Activated T-helper 17 cell treated with anti-CD3 and anti-CD28 coated beads, Interleukin-2, amount 50 U/mL, for 72 hours (primary cell): ENCODE data around the gene TP63. TPM values are rescaled to one million over a fixed set of nuclear protein-coding genes. Genes with fewer than 3 reads are reported as not detected.
"Not testable (repeated sequence)": the region's sequence is repeated elsewhere in the genome, so short reads cannot be mapped to it uniquely, and the experiment has no call there.

Experiments used
- ATAC-seq: fragments of 150-1000 bp; cut with Tn5 transposase; replicated peaks from 2 replicates; pipeline ENCODE4 v1.10.0; 2021; ENCODE audit warnings: mild to moderate bottlenecking, moderate library complexity
- H3K27ac Mint-ChIP-seq: one replicate; pipeline ENCODE4 v1.8.0; 2022; ENCODE audit warnings: mixed read lengths
- H3K27me3 Mint-ChIP-seq: one replicate; pipeline ENCODE4 v1.8.0; 2022; ENCODE audit warnings: mixed read lengths
- H3K36me3 Mint-ChIP-seq: one replicate; pipeline ENCODE4 v1.8.0; 2022; ENCODE audit warnings: low read depth, mild to moderate bottlenecking, mixed read lengths
- H3K4me1 Mint-ChIP-seq: one replicate; pipeline ENCODE4 v1.8.0; 2022; ENCODE audit warnings: mixed read lengths
- H3K4me3 Mint-ChIP-seq: one replicate; pipeline ENCODE4 v1.8.0; 2022; ENCODE audit warnings: mild to moderate bottlenecking, mixed read lengths
- H3K9me3 Mint-ChIP-seq: one replicate; pipeline ENCODE4 v1.8.0; 2022; ENCODE audit warnings: mixed read lengths
- total RNA-seq, 2 donors: library from RNA; stranded (reverse); gene quantifications; one replicate each; pipeline ENCODE4 v1.2.3, GENCODE V29; 2022

Gene TP63
- total RNA-seq, result under 1 TPM; 0.76 to 0.98 TPM

DNA sequence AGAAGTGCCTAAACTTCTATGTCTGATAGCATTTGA is at the start of gene TP63:
TSS of gene TP63 (plus strand) at position 17 of the 36 bp plus-strand sequence. CDS start 127 bp downstream, outside the sequence.
- no peak for ATAC-seq
- Mint-ChIP-seq H3K4me3 (peak within 1 kb of the TSS; percentile 58), H3K36me3 (no peaks in the 10 kb centered on the region), H3K27me3 (no peaks in the 10 kb centered on the region), H3K4me1 (peaks cover 11% of the 10 kb centered on the region), H3K9me3 (no peaks in the 10 kb centered on the region), H3K27ac (peak within 1 kb of the TSS; percentile 67)

DNA sequence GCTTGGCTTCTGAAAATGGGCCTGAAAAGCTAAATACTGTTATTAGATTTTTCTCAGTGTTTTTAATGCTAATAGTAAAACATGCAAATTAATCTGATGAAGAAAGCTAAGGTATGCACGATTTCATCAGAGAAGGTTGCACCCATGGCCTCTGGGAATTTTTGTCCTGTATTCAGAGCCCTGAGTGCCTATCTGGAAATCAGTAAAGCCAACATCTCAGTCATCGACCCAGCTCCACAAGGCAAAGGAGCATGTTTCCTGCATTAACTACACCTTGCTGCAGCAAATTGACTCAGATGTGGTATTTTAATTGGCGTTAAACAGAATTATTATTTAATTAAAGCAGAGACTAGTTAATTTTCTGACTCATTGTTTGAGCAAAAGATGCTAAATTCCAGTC is 49.0 kb upstream of the TP63 start:
- Mint-ChIP-seq H3K9me3 (peaks cover 9% of the 10 kb centered on the region), H3K27ac (no peak overlapping the region), H3K27me3 (peaks cover 4% of the 10 kb centered on the region), H3K4me3 (no peak overlapping the region), H3K4me1 (peaks cover 8% of the 10 kb centered on the region), H3K36me3 (no peaks in the 10 kb centered on the region)
- no peak for ATAC-seq

DNA sequence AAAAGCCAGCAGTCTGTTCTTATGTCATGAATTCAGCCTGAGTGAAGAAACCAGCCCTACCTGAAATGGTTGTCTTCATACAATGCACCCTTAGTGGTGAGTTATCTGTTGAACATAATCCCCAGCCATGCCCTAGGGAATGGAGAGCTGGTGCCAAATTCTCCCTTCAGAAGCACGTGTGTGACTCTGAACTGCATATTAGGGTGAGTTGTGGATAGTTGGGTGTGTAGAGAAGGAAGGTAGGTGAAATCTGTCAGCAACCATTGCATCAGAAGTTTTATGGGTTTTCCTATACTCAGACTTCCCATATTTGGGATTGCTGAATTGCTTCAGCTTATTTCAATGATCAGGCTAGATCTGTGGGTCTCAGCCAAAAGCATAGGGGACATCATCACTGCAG is 46.5 kb upstream of the TP63 start:
- no peak for ATAC-seq
- peaks cover 4% of the 10 kb centered on the region for H3K27me3 Mint-ChIP-seq
- peaks cover 4% of the 10 kb centered on the region for H3K9me3 Mint-ChIP-seq
- H3K36me3 Mint-ChIP-seq, result no peaks in the 10 kb centered on the region
- H3K27ac Mint-ChIP-seq, result no peak overlapping the region
- no peak overlapping the region for H3K4me3 Mint-ChIP-seq
- peaks cover 10% of the 10 kb centered on the region for H3K4me1 Mint-ChIP-seq

- peaks cover 4% of the 10 kb centered on the region for H3K9me3 Mint-ChIP-seq
- H3K27ac Mint-ChIP-seq, result peak overlapping the region; percentile 75
- H3K36me3 Mint-ChIP-seq, result no peaks in the 10 kb centered on the region
- peaks cover 10% of the 10 kb centered on the region for H3K4me1 Mint-ChIP-seq
- H3K4me3 Mint-ChIP-seq, result peak overlapping the region; percentile 21
- peaks cover 4% of the 10 kb centered on the region for H3K27me3 Mint-ChIP-seq
- ATAC-seq, result peak; percentile 97
These were observed 44.1 kb upstream of the TP63 start for GRCh38 chr3:189586941-189587663.

GRCh38 chr3:189587664-189588040 is 43.5 kb upstream of the TP63 start:
- Mint-ChIP-seq H3K27me3 (peaks cover 4% of the 10 kb centered on the region), H3K4me3 (no peak overlapping the region), H3K4me1 (peaks cover 10% of the 10 kb centered on the region), H3K36me3 (no peaks in the 10 kb centered on the region), H3K9me3 (peaks cover 4% of the 10 kb centered on the region), H3K27ac (peak overlapping the region; percentile 75)
- ATAC-seq, result no peak

DNA sequence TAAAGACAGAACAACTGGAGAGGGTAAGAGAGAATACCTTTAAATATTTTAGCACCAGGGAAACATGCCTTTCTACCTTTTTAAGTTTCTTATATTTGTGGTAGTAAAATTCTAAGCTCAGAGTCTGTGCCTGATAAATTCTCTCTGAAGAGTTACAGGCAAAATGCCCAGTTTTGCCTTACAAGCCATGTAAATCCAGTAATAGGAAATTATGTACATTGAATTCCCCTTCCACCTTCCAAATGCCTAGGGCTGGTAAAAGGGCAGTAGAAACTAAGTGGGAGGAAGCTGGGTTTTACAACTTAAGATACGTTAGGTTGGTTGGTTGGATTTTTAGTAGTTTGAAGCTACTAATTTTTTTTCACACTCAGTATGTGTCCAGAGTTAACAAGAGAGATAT is 43.1 kb upstream of the TP63 start:
- ATAC-seq, result no peak
- Mint-ChIP-seq H3K4me1 (peaks cover 10% of the 10 kb centered on the region), H3K4me3 (no peak overlapping the region), H3K36me3 (no peaks in the 10 kb centered on the region), H3K9me3 (peaks cover 4% of the 10 kb centered on the region), H3K27me3 (peaks cover 4% of the 10 kb centered on the region), H3K27ac (no peak overlapping the region)

DNA sequence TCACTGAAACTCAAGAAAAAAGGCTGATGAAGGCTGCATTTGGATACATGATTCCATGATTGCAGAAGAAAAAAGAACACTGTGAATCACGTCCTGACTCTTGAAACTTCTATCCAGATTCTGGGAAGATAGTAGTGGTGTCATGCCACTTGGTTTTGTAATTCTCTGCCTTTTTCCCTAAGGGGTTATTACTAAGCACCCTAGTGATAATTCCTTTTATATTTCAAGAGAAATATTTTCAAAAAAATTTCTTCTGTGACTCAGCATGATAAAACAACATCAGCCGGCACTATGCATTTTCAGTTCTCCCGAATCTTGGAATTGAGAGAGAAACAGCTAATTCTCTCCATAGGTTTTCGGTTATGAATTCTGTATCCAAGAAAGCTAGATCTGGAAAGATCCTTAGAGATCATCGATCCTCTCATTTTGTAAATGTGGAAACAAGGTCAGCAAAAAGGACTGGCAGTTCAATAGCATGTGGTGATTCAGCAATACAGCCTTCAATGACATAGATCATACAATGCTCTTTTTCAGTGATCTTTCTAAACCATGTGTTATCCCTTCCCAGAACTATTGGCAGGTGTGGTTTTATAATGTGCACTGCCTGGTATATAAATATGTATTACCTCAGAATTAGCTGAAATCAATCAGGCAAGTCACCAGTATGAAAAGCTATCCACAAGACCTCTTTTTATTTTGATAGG is 42.6 kb upstream of the TP63 start:
- Mint-ChIP-seq H3K27me3 (peaks cover 4% of the 10 kb centered on the region), H3K4me3 (no peak overlapping the region), H3K27ac (no peak overlapping the region), H3K36me3 (no peaks in the 10 kb centered on the region), H3K9me3 (peaks cover 4% of the 10 kb centered on the region), H3K4me1 (peaks cover 10% of the 10 kb centered on the region)
- ATAC-seq, result no peak

DNA sequence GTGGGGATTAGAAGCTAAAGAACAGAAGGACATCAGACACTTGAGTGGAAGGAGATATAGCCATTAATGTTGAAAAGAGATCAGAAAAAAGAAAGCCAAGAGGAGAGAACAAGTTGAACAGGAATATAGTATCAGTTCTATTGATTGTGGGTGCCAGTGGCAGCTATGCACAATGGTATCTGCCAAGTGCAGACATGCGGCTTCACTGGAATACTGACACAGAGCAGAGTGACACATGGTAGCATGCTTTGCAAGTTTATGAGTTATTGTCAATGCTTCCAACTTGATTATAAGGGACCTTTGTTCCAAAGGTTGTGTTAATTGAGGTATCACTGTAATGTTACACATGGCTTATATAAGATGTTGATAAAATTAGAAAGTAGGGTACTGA is 42.0 kb upstream of the TP63 start:
- peaks cover 10% of the 10 kb centered on the region for H3K4me1 Mint-ChIP-seq
- H3K36me3 Mint-ChIP-seq, result no peaks in the 10 kb centered on the region
- peaks cover 4% of the 10 kb centered on the region for H3K27me3 Mint-ChIP-seq
- no peak overlapping the region for H3K4me3 Mint-ChIP-seq
- H3K27ac Mint-ChIP-seq, result no peak overlapping the region
- H3K9me3 Mint-ChIP-seq, result peaks cover 4% of the 10 kb centered on the region
- ATAC-seq, result no peak

DNA sequence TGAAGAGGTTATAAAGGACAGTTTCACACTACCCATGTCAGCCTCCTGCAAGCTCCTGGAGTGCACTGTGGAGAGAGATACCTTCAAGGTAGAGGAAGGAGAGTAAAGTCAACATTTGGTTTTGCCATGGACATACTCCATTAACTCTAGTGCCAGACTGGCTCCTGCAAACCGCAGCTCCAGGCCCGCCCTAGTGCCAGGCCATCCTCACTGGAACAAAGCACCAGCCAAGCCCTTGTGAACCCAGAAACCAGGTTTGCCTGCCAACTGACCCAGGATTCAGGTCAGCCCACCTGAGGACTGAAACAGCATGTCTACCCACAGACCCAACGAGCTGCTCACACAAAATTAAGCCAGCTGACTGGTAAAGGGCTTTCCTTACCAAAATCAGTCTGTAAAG is 41.0 kb upstream of the TP63 start:
- H3K27me3 Mint-ChIP-seq, result peaks cover 4% of the 10 kb centered on the region
- no peak for ATAC-seq
- H3K4me1 Mint-ChIP-seq, result peaks cover 10% of the 10 kb centered on the region
- H3K36me3 Mint-ChIP-seq, result no peaks in the 10 kb centered on the region
- peaks cover 4% of the 10 kb centered on the region for H3K9me3 Mint-ChIP-seq
- H3K27ac Mint-ChIP-seq, result no peak overlapping the region
- H3K4me3 Mint-ChIP-seq, result no peak overlapping the region

DNA sequence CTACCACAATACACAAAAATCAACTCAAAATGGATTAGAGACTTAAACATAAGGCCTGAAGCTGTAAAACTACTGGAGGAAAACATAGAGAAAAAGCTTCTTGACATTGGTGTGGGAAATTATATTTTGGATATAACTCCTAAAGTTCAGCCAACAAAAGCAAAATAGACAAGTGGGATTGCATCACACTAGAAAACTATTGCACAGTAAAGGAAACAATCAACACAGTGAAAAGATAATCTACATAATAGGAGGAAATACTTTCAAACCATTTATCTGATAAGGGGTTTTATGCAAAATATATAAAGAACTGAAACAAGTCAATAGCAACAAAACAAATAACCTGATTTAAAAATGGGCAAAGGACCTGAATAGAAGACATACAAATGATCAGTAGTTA is 37.6 kb upstream of the TP63 start:
- Mint-ChIP-seq H3K27me3 (no peaks in the 10 kb centered on the region), H3K9me3 (no peaks in the 10 kb centered on the region), H3K27ac (no peak overlapping the region), H3K4me3 (no peak overlapping the region), H3K36me3 (no peaks in the 10 kb centered on the region), H3K4me1 (no peaks in the 10 kb centered on the region)
- no peak for ATAC-seq

GRCh38 chr3:189596078-189596979 is 34.9 kb upstream of the TP63 start:
- not testable (repeated sequence) for H3K36me3 Mint-ChIP-seq, ATAC-seq, H3K27me3 Mint-ChIP-seq, H3K9me3 Mint-ChIP-seq, H3K4me1 Mint-ChIP-seq, H3K4me3 Mint-ChIP-seq, H3K27ac Mint-ChIP-seq

DNA sequence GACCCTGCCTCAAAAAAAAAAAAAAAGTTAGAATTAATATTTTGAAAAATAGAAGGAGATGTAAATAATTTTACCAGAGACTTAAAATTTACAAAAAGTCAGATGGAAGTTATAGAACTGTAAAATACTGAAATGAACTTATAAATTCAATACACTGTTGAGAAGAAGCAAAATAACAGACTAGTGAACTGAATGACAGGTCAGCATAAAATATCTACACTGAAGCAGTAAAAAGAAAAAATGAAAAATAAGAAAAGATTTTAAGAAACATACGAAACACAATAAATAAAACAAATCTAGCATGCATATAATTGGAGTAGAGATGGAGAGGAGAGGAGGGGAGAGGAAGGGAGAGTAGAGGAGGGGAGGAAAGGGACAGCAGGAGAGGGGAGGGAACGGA is 33.3 kb upstream of the TP63 start:
- H3K27ac Mint-ChIP-seq, result no peak overlapping the region
- no peak for ATAC-seq
- H3K36me3 Mint-ChIP-seq, result no peaks in the 10 kb centered on the region
- no peaks in the 10 kb centered on the region for H3K9me3 Mint-ChIP-seq
- H3K27me3 Mint-ChIP-seq, result no peaks in the 10 kb centered on the region
- no peak overlapping the region for H3K4me3 Mint-ChIP-seq
- no peaks in the 10 kb centered on the region for H3K4me1 Mint-ChIP-seq

GRCh38 chr3:189598530-189599225 is 32.5 kb upstream of the TP63 start:
- no peak for ATAC-seq
- Mint-ChIP-seq H3K27ac (no peak overlapping the region), H3K36me3 (no peaks in the 10 kb centered on the region), H3K4me1 (no peaks in the 10 kb centered on the region), H3K27me3 (no peaks in the 10 kb centered on the region), H3K9me3 (no peaks in the 10 kb centered on the region), H3K4me3 (no peak overlapping the region)

DNA sequence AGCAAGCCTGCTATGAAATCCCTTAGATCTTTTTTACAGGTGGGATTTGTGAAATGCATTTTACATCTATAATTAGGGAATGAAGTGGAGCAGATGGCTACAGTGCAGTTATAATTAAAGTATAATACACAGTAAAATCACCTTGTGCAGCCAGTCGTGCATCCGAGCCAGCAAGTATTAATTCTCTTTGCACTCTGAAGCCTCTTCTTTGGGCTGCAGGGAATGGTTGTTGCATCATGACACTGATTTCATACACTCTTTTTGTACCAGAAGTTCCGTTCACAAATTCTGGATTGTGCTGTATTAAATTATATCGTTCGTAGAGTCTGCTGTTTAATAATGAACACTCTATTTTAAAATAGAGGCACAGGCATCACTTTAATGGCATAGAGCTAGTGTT is 28.7 kb upstream of the TP63 start:
- H3K4me3 Mint-ChIP-seq, result no peak overlapping the region
- no peaks in the 10 kb centered on the region for H3K4me1 Mint-ChIP-seq
- ATAC-seq, result no peak

DNA sequence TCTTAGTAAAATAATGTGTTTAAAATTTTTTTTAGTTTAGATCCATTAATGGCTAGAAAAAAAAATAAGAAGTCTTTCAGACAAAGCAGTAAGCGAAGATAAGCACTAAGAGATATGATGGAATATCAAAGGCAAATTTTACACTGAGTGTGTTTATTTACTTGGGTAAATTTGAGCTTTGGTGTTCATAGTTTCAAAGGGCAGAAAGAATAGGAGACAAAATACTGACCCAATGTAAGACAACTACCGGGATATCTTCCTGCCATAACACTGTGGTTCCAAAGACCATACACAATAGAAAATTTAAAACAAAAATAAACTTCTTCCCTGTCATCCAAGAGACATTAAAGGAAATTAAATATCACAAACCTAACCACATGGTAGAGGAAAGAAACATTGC is 25.5 kb upstream of the TP63 start:
- Mint-ChIP-seq H3K4me1 (no peaks in the 10 kb centered on the region), H3K9me3 (peaks cover 4% of the 10 kb centered on the region), H3K36me3 (no peaks in the 10 kb centered on the region), H3K4me3 (no peak overlapping the region), H3K27ac (no peak overlapping the region), H3K27me3 (no peaks in the 10 kb centered on the region)
- no peak for ATAC-seq

More for the DNA sequence above, 28.7 kb upstream of the TP63 start:
- Mint-ChIP-seq H3K36me3 (no peaks in the 10 kb centered on the region), H3K9me3 (peaks cover 4% of the 10 kb centered on the region), H3K27ac (no peak overlapping the region), H3K27me3 (no peaks in the 10 kb centered on the region)
